Globus pallidus (tissue), 1 donor: ENCODE results near the gene DHRS2.

Experiments
- DNase-seq: peaks from one replicate; pipeline ENCODE4 v3.0.0-alpha.2; 2015; ENCODE audit warnings: low spot score

Gene DHRS2

DNA sequence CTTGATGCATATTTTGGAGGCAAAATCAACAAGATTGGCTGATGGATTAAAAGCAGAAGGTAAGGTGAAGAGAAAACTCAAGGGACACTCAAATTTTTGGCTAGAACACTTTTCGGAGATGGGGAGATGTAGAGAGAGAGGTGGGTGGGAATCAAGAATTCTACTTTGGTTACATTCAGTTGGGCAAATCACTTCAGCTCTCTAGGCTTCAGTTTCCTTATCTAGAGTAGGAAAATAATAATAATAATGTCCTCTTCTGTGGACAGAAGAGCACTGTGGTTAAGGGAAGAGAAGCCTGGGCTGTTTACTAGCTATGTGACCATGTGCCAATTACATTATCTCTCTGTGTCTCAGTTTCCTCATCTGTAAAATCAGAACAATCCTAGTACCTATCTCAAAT, 23.4 kb upstream of the DHRS2 start:
- DNase-seq = no peak

DNA sequence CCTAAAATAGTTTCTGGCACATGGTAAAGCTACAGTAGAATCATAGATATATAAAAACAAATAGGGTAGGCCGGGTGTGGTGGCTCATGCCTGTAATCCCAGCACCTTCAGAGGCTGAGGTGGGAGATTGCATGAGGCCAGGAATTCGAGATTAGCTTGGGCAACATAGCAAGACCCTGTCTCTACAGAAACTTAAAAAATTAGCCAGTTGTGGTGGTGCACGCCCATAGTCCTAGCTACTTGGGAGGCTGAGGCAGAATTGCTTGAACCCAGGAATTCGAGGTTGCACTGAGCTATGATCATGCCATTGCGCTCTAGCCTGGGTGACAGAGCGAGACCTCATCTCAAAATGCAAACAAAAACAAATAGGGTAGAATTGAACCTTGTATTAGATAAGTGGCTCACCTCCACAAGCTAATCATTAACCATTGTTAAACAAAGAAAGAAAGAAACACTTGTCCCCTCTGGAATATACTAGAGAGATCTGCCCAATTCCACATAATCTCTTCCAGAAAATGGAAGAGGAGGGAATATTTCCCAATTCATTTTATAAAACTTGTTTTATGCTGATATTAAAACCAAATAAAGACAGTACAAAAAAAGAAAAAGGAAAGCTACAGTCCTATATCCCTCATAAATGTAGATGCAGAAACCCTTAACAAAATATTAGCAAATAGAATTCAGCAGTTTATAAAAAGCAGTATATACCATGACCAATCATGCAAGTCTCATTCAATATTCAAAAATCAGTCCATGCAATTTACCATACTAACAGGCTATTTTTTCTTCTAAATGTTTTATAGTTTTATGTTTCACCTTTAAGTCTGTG, 22.7 kb upstream of the DHRS2 start:
- no peak for DNase-seq

DNA sequence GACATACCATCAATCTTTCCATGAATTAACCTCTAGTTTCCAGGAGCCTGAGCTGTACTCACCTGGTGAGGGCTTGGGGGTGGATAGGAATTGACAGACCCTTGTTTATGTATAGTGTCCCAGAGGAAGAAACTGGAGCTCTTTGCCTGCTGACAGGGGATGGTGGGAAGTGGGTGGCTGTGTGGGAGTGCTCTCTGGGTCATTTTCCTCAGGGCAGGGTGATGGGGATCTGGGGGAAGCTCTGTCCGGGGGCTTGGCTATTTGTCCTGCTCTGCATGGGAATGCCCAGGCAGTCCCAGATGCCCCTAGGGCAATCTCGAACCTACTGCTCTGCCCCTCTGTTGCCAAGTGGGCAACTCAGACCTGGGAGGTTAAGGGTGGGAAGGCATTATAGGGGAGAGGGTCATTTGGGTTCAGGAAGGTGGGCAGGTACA, 21.8 kb upstream of the DHRS2 start:
- no peak for DNase-seq

DNA sequence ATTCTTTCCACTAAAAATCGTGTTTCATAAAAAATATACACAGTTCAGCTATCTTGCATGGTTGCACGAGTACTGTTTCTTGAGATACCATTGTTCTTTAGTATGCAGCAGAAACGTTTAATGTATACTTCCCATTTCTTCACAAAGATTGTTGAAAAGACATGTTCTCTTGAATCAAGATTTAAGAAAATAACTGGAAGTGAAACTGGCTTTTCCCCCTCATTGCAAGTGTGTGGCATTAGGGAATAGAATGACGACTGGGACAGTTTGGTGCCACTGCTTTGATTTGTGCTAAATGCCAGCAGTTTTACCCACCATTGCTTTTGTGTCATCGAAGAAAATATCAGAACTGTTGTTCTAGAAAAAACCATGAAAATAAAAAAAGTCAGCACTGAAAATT, 20.3 kb upstream of the DHRS2 start:
- DNase-seq = peak; percentile 15

DNA sequence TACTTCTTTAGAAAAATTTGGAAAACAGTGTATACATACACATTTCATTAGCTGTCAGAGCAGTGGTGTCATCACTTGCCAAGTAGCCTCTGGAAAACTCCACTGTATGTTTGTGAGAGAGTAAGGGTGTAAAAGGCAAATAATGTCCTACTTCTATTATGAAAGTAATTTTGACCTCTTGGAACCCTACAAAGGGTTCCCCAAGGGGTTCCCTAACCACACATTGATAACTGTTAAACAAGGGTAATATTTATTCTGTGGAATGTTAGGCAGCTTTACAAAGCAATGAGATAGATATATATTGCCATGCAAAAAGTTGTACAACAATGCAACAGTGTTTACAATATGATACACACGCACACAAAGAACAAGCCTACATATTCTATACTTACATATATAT, 18.6 kb upstream of the DHRS2 start:
- no peak for DNase-seq

GRCh38 chr14:23618415-23618988, 17.7 kb upstream of the DHRS2 start:
- no peak for DNase-seq

DNA sequence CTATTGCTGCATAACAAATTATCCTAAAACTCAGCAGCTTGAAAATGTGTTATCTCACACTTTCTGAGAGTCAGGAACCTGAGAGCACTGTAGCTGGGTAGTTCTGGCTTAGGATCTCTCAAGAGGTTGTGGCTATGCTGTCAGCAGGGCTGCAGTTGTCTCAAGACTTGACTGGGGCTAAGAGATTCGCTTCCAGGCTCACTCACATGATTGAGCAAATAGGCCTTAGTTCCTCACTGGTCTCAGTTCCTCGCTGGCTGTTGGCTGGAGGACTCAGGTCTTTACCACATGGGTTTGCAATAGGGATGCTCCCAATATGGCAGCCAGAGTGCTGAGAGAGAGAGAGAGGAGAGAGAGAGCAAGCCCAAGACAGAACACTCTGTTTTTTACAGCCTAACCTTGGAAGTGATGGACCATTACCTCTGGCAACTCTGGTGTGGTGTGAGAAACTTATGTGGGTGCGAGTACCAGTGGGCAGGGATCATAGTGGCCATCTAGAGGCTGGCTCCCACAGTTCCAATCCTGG, 15.9 kb upstream of the DHRS2 start:
- DNase-seq = no peak

DNA sequence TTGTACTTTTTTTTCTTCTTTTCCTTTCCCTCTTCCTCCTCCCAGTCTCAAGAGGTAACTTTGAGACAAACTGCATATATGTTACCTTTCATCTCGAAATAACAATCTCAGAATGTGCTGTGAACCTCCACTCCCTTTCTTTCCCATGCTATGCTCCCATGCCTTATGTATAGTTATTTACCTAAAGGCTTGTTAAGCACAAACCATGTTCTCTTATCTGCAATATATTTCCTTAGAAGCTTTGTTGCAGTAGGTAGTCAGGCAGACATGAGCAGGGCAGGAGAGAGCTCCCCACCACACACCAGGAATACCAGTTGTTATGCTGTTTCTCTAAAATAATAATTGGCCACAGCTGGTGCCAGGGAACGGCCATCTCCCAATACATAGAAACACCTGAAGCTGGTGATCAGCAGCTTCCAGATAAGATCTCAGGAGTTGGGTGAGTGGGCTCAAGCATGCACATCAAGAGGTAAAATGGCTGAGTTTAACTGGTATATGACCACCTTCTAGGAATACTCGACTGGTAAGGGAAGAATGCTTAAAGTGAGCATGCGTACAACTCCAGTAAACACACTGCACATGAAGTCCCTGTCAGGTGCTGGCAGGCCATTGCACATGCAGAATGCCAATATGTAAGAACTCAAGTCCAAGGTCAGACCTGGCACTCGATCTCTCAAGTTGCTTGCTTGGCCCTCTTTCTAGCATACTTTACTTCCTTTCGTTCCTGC, 14.8 kb upstream of the DHRS2 start:
- no peak for DNase-seq

GRCh38 chr14:23621932-23622730, 14.0 kb upstream of the DHRS2 start:
- DNase-seq = no peak

GRCh38 chr14:23622990-23623389, 13.2 kb upstream of the DHRS2 start:
- no peak for DNase-seq

DNA sequence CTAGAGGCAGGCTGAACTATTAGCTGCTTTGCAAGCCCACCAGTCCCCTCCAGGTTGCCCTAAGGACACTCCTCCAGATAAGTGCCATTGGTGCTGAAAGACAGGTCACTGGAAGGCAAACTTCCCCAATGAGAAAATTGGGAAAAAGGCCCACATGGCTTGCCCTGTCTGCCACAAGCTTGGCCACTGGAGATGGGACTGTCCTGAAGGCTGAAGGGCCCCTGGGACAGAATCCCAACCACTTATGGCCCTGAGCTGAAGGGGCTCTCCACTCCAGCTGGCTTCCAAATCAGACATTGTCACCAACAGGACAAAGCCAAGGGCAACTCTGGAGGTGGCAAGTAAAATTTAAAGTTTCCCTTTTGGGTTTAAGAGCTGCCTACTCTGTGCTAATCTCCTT, 12.2 kb upstream of the DHRS2 start:
- DNase-seq = no peak

GRCh38 chr14:23624830-23625404, 11.2 kb upstream of the DHRS2 start:
- no peak for DNase-seq

DNA sequence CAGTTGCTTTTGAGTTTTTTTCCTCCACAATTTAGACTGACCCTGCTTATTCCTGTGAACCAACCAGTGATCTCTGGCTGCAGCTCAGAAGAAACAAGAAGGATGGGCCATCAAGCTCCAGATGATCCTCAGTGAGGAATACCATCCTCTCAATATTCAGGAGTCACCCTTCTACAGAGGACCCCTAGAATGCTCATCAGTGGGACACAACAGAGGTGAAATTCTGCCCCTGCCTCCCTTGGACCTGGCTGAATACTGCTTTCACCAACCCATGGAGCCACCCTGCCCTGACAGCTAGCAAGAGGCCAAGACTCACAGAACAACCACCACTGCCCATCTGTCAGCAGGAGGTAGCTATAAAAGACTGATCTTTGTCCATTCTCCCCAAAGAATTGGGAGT, 9.2 kb upstream of the DHRS2 start:
- no peak for DNase-seq

- no peak for DNase-seq
Observed at GRCh38 chr14:23627961-23628360, 8.2 kb upstream of the DHRS2 start.

- no peak for DNase-seq
Observed at GRCh38 chr14:23629204-23629603, 7.0 kb upstream of the DHRS2 start.

DNA sequence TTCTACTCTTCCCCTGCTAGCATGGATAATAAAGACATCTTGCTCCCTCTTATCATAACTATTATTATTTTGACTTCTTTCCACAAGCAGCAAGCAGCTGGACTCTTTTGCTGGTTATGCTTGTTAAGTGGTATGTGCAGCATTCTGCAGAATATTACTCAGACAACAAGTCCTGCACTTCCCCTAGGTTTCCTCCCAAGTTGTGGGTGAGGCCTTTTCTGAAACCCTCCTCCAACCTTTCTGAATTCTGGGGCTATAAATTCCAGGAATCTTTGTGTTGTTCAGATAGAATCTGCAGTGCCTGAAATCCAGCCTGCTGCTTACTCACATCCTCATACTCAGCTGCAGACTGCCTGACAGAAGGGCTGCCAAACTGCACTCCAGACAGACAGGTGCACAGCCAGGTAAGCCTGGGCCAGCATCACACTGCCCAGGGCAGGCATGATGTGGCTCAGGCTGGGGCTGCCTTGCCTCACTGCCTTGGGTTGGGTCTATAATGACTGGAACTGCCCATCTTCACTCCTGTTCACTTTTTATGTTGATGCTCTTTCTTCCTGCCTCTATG, 6.2 kb upstream of the DHRS2 start:
- no peak for DNase-seq

DNA sequence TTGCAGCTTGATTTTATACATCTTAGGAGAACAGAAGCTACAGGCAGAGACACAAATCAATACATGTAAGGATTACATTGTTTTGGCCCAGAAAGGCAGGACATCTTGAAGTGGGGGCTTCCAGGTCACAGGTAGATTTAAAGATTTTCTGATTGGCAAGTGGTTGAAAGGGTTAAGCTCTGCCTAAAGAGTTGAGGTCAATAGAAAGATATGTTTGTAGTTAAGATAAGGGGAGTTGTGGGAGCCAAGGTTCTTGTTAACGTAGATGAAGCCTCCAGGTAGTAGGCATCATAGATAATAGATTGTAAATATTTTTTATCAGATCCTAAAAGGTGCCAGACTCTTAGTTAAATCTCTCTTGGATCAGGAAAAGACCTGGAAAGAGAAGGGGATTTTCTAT, 5.5 kb upstream of the DHRS2 start:
- DNase-seq = no peak

DNA sequence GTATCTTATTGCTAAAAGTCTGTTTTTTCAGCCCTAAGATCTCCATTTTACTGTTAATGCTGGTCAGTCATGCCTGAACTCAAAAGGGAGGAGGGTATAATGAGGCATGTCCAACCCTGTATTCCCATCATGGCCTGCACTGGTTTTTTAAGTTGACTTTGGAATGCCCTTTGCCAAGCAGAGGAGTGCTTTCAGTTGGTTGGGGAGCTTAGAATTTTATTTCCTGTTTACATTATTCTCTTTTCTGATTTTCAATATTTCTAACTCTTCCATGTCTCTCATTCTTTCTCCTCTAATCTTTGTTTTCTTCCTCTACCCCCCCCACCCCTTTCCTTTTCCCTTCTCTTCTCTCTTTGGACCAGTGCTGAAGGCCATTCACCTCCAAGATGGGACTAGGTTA, 4.9 kb upstream of the DHRS2 start:
- no peak for DNase-seq

GRCh38 chr14:23631702-23632460, 4.3 kb upstream of the DHRS2 start:
- peak; percentile 67 for DNase-seq

- DNase-seq = no peak
Observed at GRCh38 chr14:23632461-23633159, 3.6 kb upstream of the DHRS2 start.
